DOHH2 (cell line): ENCODE results near the gene RAF1.

Experiments
- CTCF ChIP-seq: fragments of 200-600 bp; sonication (generic); IDR thresholded peaks from one replicate; pipeline ENCODE4 v1.5.1; 2014; ENCODE audit warnings: antibody characterized with exemption, mild to moderate bottlenecking, low read depth, low read length; ENCODE audit not compliant: poor library complexity, severe bottlenecking
- EZH2phosphoT487 ChIP-seq: fragments of 200-600 bp; sonication (generic); IDR thresholded peaks from 2 replicates; pipeline ENCODE4 v1.6.1; 2017; ENCODE audit warnings: borderline replicate concordance, mild to moderate bottlenecking, antibody characterized with exemption, low read length, moderate library complexity, mixed read lengths

- TF ChIP-seq CTCF (no peak), EZH2phosphoT487 (no peak)
Observed at GRCh38 chr3:12613250-12613649, 50.7 kb downstream of the RAF1 start.
